Prostate gland (tissue), 2 donors: ENCODE results near the gene FMN2. TPM values are rescaled to one million over a fixed set of nuclear protein-coding genes. Genes with fewer than 3 reads are reported as not detected.

Source experiments
- DNase-seq: peaks from one replicate; pipeline ENCODE4 v3.0.0-alpha.2; 2019; ENCODE audit warnings: low spot score
- H3K27ac ChIP-seq, 2 donors: fragments of 200-600 bp; sonication (generic); 2 replicates each; pipeline ENCODE4 v1.5.1; 2017 to 2019
- H3K27me3 ChIP-seq: fragments of 200-600 bp; sonication (generic); replicated peaks from 2 replicates; pipeline ENCODE4 v1.5.1; 2019; ENCODE audit not compliant: insufficient read depth
- H3K36me3 ChIP-seq, 2 donors: fragments of 200-600 bp; sonication (generic); 1 replicate in 1 of 2; 2 replicates in 1 of 2; pipeline versions ENCODE4 v1.5.1 to v1.8.1; 2017 to 2019
- H3K4me1 ChIP-seq: fragments of 200-600 bp; sonication (generic); replicated peaks from 2 replicates; pipeline ENCODE4 v1.5.1; 2019
- H3K4me3 ChIP-seq, 2 donors: fragments of 200-600 bp; sonication (generic); 2 replicates each; pipeline ENCODE4 v1.5.1; 2017 to 2019
- H3K9me3 ChIP-seq: fragments of 200-600 bp; sonication (generic); 2 replicates; pipeline ENCODE4 v1.5.1; 2017
- CTCF ChIP-seq, 4 experiments: fragments of 200-600 bp in 2 of 4; fragments of 450-650 bp in 2 of 4; sonication (generic) in 2 of 4; IDR thresholded peaks; 1 replicate in 3 of 4; 2 replicates in 1 of 4; pipeline ENCODE4 v1.5.1; 2016 to 2019; ENCODE audit warnings: antibody characterized with exemption in 4 of 4, mild to moderate bottlenecking in 2 of 4, moderate library complexity in 2 of 4
- POLR2A ChIP-seq: fragments of 450-650 bp; IDR thresholded peaks from one replicate; pipeline ENCODE4 v1.6.1; 2016; ENCODE audit warnings: antibody characterized with exemption, mild to moderate bottlenecking
- POLR2AphosphoS5 ChIP-seq: sonication (generic); formaldehyde crosslinking; IDR thresholded peaks from one replicate; pipeline ENCODE4 v1.6.1; 2017; ENCODE audit warnings: antibody characterized with exemption
- WGBS: methylation state at CpG from one replicate; pipeline ENCODE4 v1.1.5; 2018; 5-methylcytosine and 5-hydroxymethylcytosine counted together
- intact Hi-C: fragments of 100-400 bp; cut with DNase I; formaldehyde crosslinking; loops from one replicate; pipeline ENCODE4 v1.14.2; 2022
- total RNA-seq, 2 donors: library from RNA; depleted of rRNA; stranded (reverse); fragments of >200 nt; gene quantifications; one replicate each; pipeline ENCODE4 v1.1.0, GENCODE V29; 2016

Gene FMN2
- total RNA-seq, 2 donors from 2014 or later = 0.27 to 4.8 TPM

GRCh38 chr1:240455228-240455821 is 363.6 kb downstream of the FMN2 start:
- H3K27me3 ChIP-seq = no peaks in the 10 kb centered on the region
- no peaks in the 10 kb centered on the region for H3K36me3 ChIP-seq
- DNase-seq = no peak
- H3K4me1 ChIP-seq = no peaks in the 10 kb centered on the region
- no peak overlapping the region for H3K4me3 ChIP-seq
- TF ChIP-seq POLR2AphosphoS5 (no peak), POLR2A (no peak), CTCF (IDR thresholded peaks at IDR 0.05) (peak in 2 of 4 experiments; percentile 19 to 66)
- WGBS = 69% methylated on average over 7 of the region's 7 CpGs
- intact Hi-C loops = no loop called here
- no peaks in the 10 kb centered on the region for H3K9me3 ChIP-seq
- H3K27ac ChIP-seq = no peak overlapping the region

GRCh38 chr1:240457203-240457602 is 365.5 kb downstream of the FMN2 start:
- DNase-seq = no peak
- Histone ChIP-seq H3K36me3 (no peaks in the 10 kb centered on the region), H3K4me1 (no peaks in the 10 kb centered on the region), H3K4me3 (no peak overlapping the region), H3K27me3 (no peaks in the 10 kb centered on the region), H3K27ac (no peak overlapping the region), H3K9me3 (no peaks in the 10 kb centered on the region)
- TF ChIP-seq POLR2A = no peak
- TF ChIP-seq CTCF (IDR thresholded peaks at IDR 0.05) = no peak
- TF ChIP-seq POLR2AphosphoS5 = no peak
- intact Hi-C loops = no loop called here
- WGBS = 95% methylated on average over 5 of the region's 5 CpGs

- H3K27me3 ChIP-seq = no peaks in the 10 kb centered on the region
- no peaks in the 10 kb centered on the region for H3K9me3 ChIP-seq
- H3K27ac ChIP-seq = no peak overlapping the region
- TF ChIP-seq POLR2A (no peak), CTCF (IDR thresholded peaks at IDR 0.05) (no peak), POLR2AphosphoS5 (no peak)
- no peak for DNase-seq
- no peak overlapping the region for H3K4me3 ChIP-seq
- WGBS = 38% methylated on average over 3 of the region's 3 CpGs
- no peaks in the 10 kb centered on the region for H3K4me1 ChIP-seq
- no peaks in the 10 kb centered on the region for H3K36me3 ChIP-seq
- intact Hi-C loops = no loop called here
These were observed 370.6 kb downstream of the FMN2 start for GRCh38 chr1:240462277-240462676.

GRCh38 chr1:240462766-240463395 is 371.2 kb downstream of the FMN2 start:
- no peaks in the 10 kb centered on the region for H3K9me3 ChIP-seq
- TF ChIP-seq CTCF (IDR thresholded peaks at IDR 0.05) = no peak
- no peak for TF ChIP-seq POLR2AphosphoS5
- no peak for TF ChIP-seq POLR2A
- H3K36me3 ChIP-seq = no peaks in the 10 kb centered on the region
- WGBS = 67% methylated on average over 7 of the region's 7 CpGs
- no peaks in the 10 kb centered on the region for H3K27me3 ChIP-seq
- H3K27ac ChIP-seq = no peak overlapping the region
- DNase-seq = no peak
- no peaks in the 10 kb centered on the region for H3K4me1 ChIP-seq
- intact Hi-C loops = no loop called here
- H3K4me3 ChIP-seq = no peak overlapping the region

- no peaks in the 10 kb centered on the region for H3K36me3 ChIP-seq
- TF ChIP-seq CTCF (IDR thresholded peaks at IDR 0.05) (no peak), POLR2A (no peak), POLR2AphosphoS5 (no peak)
- no peak for DNase-seq
- no peak overlapping the region for H3K27ac ChIP-seq
- no peaks in the 10 kb centered on the region for H3K27me3 ChIP-seq
- no peaks in the 10 kb centered on the region for H3K9me3 ChIP-seq
- no peaks in the 10 kb centered on the region for H3K4me1 ChIP-seq
- intact Hi-C loops = no loop called here
- no peak overlapping the region for H3K4me3 ChIP-seq
- WGBS = 76% methylated on average over 2 of the region's 2 CpGs
These were observed 372.4 kb downstream of the FMN2 start for GRCh38 chr1:240464099-240464498.
